HG02678 (cell line): ENCODE results near the gene FAM20A.
"Not testable (repeated sequence)": the region's sequence is repeated elsewhere in the genome, so short reads cannot be mapped to it uniquely, and the experiment has no call there.

Source experiments
- ATAC-seq: cut with Tn5 transposase; IDR thresholded peaks from one replicate; pipeline ENCODE4 v1.9.1; 2021; ENCODE audit warnings: mild to moderate bottlenecking, moderate library complexity; ENCODE audit not compliant: unreplicated experiment

The FAM20A gene

GRCh38 chr17:68592682-68593641 lies 8.2 kb downstream of the FAM20A start:
- no peak for ATAC-seq

- ATAC-seq, result no peak
Measured at GRCh38 chr17:68592009-68592408, 9.2 kb downstream of the FAM20A start.

- no peak for ATAC-seq
Measured at GRCh38 chr17:68591583-68591982, 9.6 kb downstream of the FAM20A start.

- no peak for ATAC-seq
Measured at GRCh38 chr17:68589086-68589485, 12.1 kb downstream of the FAM20A start.

GRCh38 chr17:68588362-68588761 lies 12.8 kb downstream of the FAM20A start:
- ATAC-seq, result no peak

GRCh38 chr17:68587847-68588246 lies 13.3 kb downstream of the FAM20A start:
- ATAC-seq, result no peak

- no peak for ATAC-seq
Measured at GRCh38 chr17:68587026-68587425, 14.1 kb downstream of the FAM20A start.

GRCh38 chr17:68585643-68586042 lies 15.5 kb downstream of the FAM20A start:
- ATAC-seq, result no peak

- ATAC-seq, result no peak
Measured at GRCh38 chr17:68584581-68585303, 16.4 kb downstream of the FAM20A start.

- not testable (repeated sequence) for ATAC-seq
Measured at GRCh38 chr17:68582867-68583266, 18.3 kb downstream of the FAM20A start.

- ATAC-seq, result no peak
Measured at GRCh38 chr17:68581863-68582645, 19.1 kb downstream of the FAM20A start.

GRCh38 chr17:68580236-68580770 lies 20.9 kb downstream of the FAM20A start:
- ATAC-seq, result no peak

- no peak for ATAC-seq
Measured at GRCh38 chr17:68579194-68579927, 21.8 kb downstream of the FAM20A start.

GRCh38 chr17:68578236-68578635 lies 22.9 kb downstream of the FAM20A start:
- ATAC-seq, result no peak

GRCh38 chr17:68577497-68577821 lies 23.7 kb downstream of the FAM20A start:
- no peak for ATAC-seq

GRCh38 chr17:68576811-68577496 lies 24.2 kb downstream of the FAM20A start:
- ATAC-seq, result no peak

- ATAC-seq, result no peak
Measured at GRCh38 chr17:68576137-68576536, 25.0 kb downstream of the FAM20A start.

GRCh38 chr17:68573338-68573737 lies 27.8 kb downstream of the FAM20A start:
- ATAC-seq, result no peak

- no peak for ATAC-seq
Measured at GRCh38 chr17:68572138-68572842, 28.9 kb downstream of the FAM20A start.
